GM13976 (cell line): Measurements from ENCODE around the gene PODXL.

ENCODE experiments used
- DNase-seq: peaks from one replicate; pipeline ENCODE4 v3.0.0; 2012; ENCODE audit warnings: low spot score
- in situ Hi-C: fragments of 300-500 bp; cut with MboI; formaldehyde crosslinking; loops from one replicate; pipeline ENCODE4 v1.12.0; 2022; ENCODE audit warnings: low sequenced_read_pairs, mixed read lengths, inconsistent platforms; ENCODE audit not compliant: unreplicated experiment
- TF ChIP-seq, protein P1 (sequence below): IDR thresholded peaks from 2 replicates; pipeline ENCODE4 v1.5.1; 2012; ENCODE audit warnings: borderline replicate concordance, mild to moderate bottlenecking; ENCODE audit not compliant: insufficient read depth; ENCODE audit errors: extremely low read depth, missing control alignments, control extremely low read depth

The PODXL gene

DNA sequence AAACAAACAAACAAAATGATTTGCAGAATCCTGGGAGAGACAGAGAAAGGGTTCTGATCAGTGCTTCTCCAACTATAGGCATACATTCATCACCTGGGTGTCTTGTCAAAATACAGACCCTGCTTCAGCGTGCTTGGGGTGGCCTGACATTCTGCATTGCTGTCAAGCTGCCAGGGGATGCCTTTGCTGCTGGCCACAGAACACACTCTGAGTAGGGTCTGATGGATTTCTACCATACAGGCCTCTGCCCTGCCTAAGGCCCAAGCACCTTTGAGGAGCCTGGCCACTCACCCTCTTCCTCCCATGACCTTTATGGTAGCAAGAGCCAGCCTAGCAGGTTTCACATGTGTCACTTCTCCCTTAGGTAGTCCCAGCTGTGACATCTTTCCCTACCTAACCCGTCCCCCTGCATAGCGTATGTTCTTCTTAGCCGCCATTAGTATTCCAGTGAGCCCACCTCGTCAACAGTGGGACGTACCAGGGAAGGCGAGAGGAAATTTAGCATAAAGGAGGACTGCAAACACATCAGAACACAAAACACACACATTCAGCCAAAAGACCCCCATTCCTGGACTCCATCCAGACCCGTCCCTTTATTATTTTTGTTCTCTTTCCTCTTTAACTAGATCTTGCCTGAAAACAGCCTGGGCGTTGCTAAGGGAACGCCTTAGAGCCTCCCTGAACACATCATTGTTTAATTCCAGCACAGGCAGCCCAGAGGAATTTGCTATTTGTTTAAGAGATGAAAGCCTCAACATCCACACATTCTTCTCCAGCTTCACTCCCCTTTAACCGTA lies 43.9 kb upstream of the PODXL start:
- TF ChIP-seq, protein P1, sequence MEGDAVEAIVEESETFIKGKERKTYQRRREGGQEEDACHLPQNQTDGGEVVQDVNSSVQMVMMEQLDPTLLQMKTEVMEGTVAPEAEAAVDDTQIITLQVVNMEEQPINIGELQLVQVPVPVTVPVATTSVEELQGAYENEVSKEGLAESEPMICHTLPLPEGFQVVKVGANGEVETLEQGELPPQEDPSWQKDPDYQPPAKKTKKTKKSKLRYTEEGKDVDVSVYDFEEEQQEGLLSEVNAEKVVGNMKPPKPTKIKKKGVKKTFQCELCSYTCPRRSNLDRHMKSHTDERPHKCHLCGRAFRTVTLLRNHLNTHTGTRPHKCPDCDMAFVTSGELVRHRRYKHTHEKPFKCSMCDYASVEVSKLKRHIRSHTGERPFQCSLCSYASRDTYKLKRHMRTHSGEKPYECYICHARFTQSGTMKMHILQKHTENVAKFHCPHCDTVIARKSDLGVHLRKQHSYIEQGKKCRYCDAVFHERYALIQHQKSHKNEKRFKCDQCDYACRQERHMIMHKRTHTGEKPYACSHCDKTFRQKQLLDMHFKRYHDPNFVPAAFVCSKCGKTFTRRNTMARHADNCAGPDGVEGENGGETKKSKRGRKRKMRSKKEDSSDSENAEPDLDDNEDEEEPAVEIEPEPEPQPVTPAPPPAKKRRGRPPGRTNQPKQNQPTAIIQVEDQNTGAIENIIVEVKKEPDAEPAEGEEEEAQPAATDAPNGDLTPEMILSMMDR, result no peak
- in situ Hi-C loops, result no loop called here
- no peak for DNase-seq

DNA sequence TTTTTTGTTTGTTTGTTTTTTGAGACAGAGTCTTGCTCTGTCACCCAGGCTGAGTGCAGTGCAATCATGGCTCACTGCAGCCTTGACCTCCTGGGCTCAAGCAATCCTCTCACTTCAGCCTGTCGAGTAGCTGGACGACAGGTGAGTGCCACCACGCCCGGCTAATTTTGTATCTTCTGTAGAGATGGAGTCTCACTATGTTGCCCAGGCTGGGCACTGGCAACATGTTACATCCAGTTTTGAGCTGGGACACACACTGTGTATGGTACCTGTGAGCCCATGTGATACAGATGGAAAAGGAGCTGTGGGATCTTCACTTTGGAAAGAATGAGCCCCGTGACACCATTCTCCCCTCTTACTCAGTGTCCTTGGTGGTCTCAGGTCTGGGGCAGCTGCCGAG lies 40.4 kb upstream of the PODXL start:
- TF ChIP-seq, protein P1, result no peak
- no peak for DNase-seq
- in situ Hi-C loops, result no loop called here

DNA sequence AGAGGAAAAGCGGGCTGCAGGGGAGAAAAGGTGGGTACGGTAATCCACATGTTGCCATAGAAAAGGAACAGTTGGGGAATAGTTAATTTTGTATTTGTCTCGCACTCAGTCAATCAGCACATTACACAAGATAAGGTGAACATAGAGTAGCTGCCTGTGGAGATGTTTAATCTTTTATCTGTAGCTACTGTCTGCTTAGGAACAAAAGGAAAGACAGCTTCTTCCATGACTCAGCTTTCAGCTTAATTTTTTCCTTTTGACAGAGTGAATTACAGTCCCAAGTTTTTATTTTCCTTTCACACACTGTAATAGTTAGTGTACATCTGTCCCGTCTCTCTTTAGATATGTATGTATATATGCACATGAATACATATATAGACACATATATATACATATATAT lies 39.3 kb upstream of the PODXL start:
- in situ Hi-C loops, result no loop called here
- TF ChIP-seq, protein P1, result no peak
- no peak for DNase-seq

DNA sequence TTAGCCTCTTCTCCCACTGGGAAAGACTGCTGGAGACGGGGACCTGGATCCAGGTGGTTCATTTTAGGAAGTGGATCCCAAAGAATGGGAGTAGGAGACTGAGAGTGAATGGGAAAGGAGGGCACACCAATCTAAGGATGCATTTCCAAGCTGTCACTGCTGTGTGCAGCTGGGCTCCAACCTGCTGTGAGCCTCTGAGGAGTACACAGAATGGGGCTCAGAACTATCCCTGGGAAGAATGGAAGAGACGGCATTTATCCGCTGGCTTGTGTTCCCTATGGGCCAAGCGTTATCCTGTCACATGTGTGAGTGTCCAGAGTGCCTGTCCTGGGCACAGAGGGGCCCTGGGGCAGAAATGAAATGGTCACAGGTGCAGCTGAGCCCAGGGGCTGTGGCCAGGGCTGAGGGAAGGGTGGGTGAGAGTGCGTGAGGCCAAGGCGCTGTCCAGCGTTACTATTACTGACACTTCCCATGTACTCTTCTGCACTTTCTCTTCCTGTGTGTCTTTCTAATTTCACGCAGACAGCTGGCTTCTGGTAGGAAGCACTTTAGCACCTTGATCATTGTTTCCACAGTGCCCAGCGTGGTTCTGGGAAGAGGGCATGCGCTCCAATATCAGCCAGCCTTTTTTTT lies 35.4 kb upstream of the PODXL start:
- in situ Hi-C loops, result no loop called here
- TF ChIP-seq, protein P1, result no peak
- no peak for DNase-seq

DNA sequence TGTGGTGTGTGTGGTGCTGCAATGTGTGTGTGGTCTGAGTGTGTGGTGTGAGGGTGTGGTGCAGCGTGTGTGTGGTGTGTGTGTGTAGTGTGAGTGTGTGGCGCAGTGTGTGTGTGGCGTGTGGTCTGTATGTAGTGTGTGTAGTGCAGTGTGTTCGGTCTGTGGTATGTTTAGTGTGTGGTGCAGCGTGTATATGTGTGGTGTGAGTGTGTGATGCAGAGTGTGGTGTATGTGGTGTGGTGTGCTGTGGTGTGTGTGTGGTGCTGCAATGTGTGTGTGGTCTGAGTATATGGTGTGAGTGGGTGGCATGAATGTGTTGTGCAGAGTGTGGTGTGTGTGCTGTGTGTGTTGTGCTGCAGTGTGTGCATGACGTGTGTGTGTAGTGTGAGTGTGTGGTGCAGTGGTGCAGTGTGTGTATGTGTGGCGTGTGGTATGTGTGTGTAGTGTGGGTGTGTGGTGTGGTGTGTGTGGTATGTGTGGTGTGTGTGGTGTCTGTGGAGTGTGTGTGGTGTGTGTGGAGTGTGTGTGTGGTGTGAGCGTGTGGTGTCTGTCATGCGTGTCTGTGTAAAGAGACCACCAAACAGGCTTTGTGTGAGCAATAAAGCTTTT lies 31.0 kb upstream of the PODXL start:
- in situ Hi-C loops, result no loop called here
- TF ChIP-seq, protein P1, result no peak
- no peak for DNase-seq

DNA sequence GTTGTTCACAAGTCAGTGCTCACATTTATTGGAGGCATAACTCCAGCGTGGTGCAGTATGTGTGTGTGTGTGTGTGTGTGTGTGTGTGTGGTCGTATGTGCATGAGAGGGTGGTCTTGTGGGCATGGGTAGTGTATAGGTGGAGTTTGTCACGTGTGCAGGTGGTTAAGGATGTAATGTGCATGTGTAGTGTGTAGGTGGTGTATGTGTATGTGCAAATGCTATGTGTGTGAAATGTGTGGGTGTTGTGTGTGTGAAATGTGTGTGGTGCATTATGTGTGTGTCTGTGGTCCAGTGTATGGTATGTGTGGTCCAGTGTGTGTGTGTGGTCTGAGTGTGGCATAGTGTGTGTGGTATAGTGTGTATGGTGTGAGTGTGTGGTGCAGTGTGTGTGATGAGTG lies 30.3 kb upstream of the PODXL start:
- in situ Hi-C loops, result no loop called here
- DNase-seq, result no peak
- TF ChIP-seq, protein P1, result no peak
